GM18909 (cell line): ENCODE results near the gene LIX1L.

Experiments used
- ATAC-seq: cut with Tn5 transposase; IDR thresholded peaks from one replicate; pipeline ENCODE4 v1.9.1; 2021; ENCODE audit warnings: mild to moderate bottlenecking; ENCODE audit not compliant: unreplicated experiment, poor library complexity

The LIX1L gene

GRCh38 chr1:145906954-145907753 is 50.7 kb downstream of the LIX1L start:
- no peak for ATAC-seq

- ATAC-seq, result no peak
Measured at GRCh38 chr1:145901312-145902021, 56.4 kb downstream of the LIX1L start.

GRCh38 chr1:145898756-145899155 is 59.1 kb downstream of the LIX1L start:
- ATAC-seq, result no peak

- ATAC-seq, result no peak
Measured at GRCh38 chr1:145897969-145898368, 59.8 kb downstream of the LIX1L start.

GRCh38 chr1:145895471-145895870 is 62.3 kb downstream of the LIX1L start:
- no peak for ATAC-seq

GRCh38 chr1:145893306-145894055 is 64.3 kb downstream of the LIX1L start:
- ATAC-seq, result no peak

GRCh38 chr1:145892486-145893087 is 65.2 kb downstream of the LIX1L start:
- ATAC-seq, result no peak

GRCh38 chr1:145891587-145892485 is 66.0 kb downstream of the LIX1L start:
- no peak for ATAC-seq

- no peak for ATAC-seq
Measured at GRCh38 chr1:145891143-145891542, 66.7 kb downstream of the LIX1L start.

- ATAC-seq, result no peak
Measured at GRCh38 chr1:145889722-145890121, 68.1 kb downstream of the LIX1L start.

GRCh38 chr1:145887631-145888030 is 70.2 kb downstream of the LIX1L start:
- ATAC-seq, result no peak

- no peak for ATAC-seq
Measured at GRCh38 chr1:145886816-145887215, 71.0 kb downstream of the LIX1L start.

GRCh38 chr1:145886390-145886789 is 71.4 kb downstream of the LIX1L start:
- ATAC-seq, result no peak

GRCh38 chr1:145885738-145886287 is 72.0 kb downstream of the LIX1L start, which contains the start of gene ANKRD35:
TSS of gene ANKRD35 (minus strand) at chr1:145885866. CDS start at chr1:145885758, 108 bp downstream.
- ATAC-seq, result peak; percentile 98

- ATAC-seq, result no peak
Measured at GRCh38 chr1:145884675-145885074, 73.1 kb downstream of the LIX1L start.
